GM21390 (cell line): Measurements from ENCODE around the gene ITFG1.
A peak's percentile ranks its signal among the peaks of the same experiment; 100 is the strongest.
"Not testable (repeated sequence)": the region's sequence is repeated elsewhere in the genome, so short reads cannot be mapped to it uniquely, and the experiment has no call there.

Experiments
- ATAC-seq: cut with Tn5 transposase; IDR thresholded peaks from one replicate; pipeline ENCODE4 v1.9.1; 2021; ENCODE audit not compliant: unreplicated experiment

Gene ITFG1

GRCh38 chr16:47424846-47425245 is 36.0 kb downstream of the ITFG1 start:
- ATAC-seq: no peak

- ATAC-seq: no peak
Measured at GRCh38 chr16:47416869-47417268, 44.0 kb downstream of the ITFG1 start.

GRCh38 chr16:47413041-47413440 is 47.8 kb downstream of the ITFG1 start:
- ATAC-seq: no peak

- no peak for ATAC-seq
Measured at GRCh38 chr16:47408491-47408890, 52.4 kb downstream of the ITFG1 start.

- ATAC-seq: no peak
Measured at GRCh38 chr16:47395733-47396498, 64.9 kb downstream of the ITFG1 start.

GRCh38 chr16:47392081-47392480 is 68.8 kb downstream of the ITFG1 start:
- ATAC-seq: peak; percentile 88

GRCh38 chr16:47388705-47389104 is 72.2 kb downstream of the ITFG1 start:
- no peak for ATAC-seq

GRCh38 chr16:47387026-47387734 is 73.7 kb downstream of the ITFG1 start:
- no peak for ATAC-seq

GRCh38 chr16:47386201-47386718 is 74.6 kb downstream of the ITFG1 start:
- no peak for ATAC-seq

- no peak for ATAC-seq
Measured at GRCh38 chr16:47382362-47382761, 78.5 kb downstream of the ITFG1 start.

- no peak for ATAC-seq
Measured at GRCh38 chr16:47377154-47377553, 83.7 kb downstream of the ITFG1 start.

- no peak for ATAC-seq
Measured at GRCh38 chr16:47375423-47375822, 85.4 kb downstream of the ITFG1 start.

- ATAC-seq: no peak
Measured at GRCh38 chr16:47374629-47375028, 86.2 kb downstream of the ITFG1 start.

GRCh38 chr16:47371271-47372014 is 89.4 kb downstream of the ITFG1 start:
- no peak for ATAC-seq

- ATAC-seq: no peak
Measured at GRCh38 chr16:47370536-47370935, 90.3 kb downstream of the ITFG1 start.

GRCh38 chr16:47366228-47366627 is 94.6 kb downstream of the ITFG1 start:
- no peak for ATAC-seq

- ATAC-seq: no peak
Measured at GRCh38 chr16:47363761-47364160, 97.1 kb downstream of the ITFG1 start.

- ATAC-seq: no peak
Measured at GRCh38 chr16:47359478-47359877, 101.4 kb downstream of the ITFG1 start.

- no peak for ATAC-seq
Measured at GRCh38 chr16:47358816-47359215, 102.0 kb downstream of the ITFG1 start.

- ATAC-seq: not testable (repeated sequence)
Measured at GRCh38 chr16:47349029-47349428, 111.8 kb downstream of the ITFG1 start.

- not testable (repeated sequence) for ATAC-seq
Measured at GRCh38 chr16:47347021-47347696, 113.7 kb downstream of the ITFG1 start.
